Thyroid gland (tissue), 4 donors: ENCODE results near the gene TMEM51. TPM values are rescaled to one million over a fixed set of nuclear protein-coding genes. Genes with fewer than 3 reads are reported as not detected.
A peak's percentile ranks its signal among the peaks of the same experiment; 100 is the strongest.

ENCODE experiments used
- DNase-seq, 2 donors: peaks; one replicate each; pipeline ENCODE4 v3.0.0-alpha.2; 2019
- H3K27ac ChIP-seq, 3 donors: fragments of 200-600 bp; sonication (generic); 1 replicate in 2 of 3; 2 replicates in 1 of 3; pipeline ENCODE4 v1.5.1; 2016 to 2019; ENCODE audit warnings: mild to moderate bottlenecking in 1 of 3, moderate library complexity in 1 of 3
- H3K27me3 ChIP-seq: fragments of 200-600 bp; sonication (generic); one replicate; pipeline ENCODE4 v1.5.1; 2019
- H3K36me3 ChIP-seq, 2 donors: fragments of 200-600 bp; sonication (generic); one replicate each; pipeline ENCODE4 v1.5.1; 2016 to 2019
- H3K4me1 ChIP-seq, 2 donors: fragments of 200-600 bp; sonication (generic); one replicate each; pipeline ENCODE4 v1.5.1; 2017 to 2019
- H3K4me3 ChIP-seq, 3 donors: fragments of 200-600 bp; sonication (generic); replicated peaks in 1 of 3; 1 replicate in 2 of 3; 2 replicates in 1 of 3; pipeline ENCODE4 v1.5.1; 2016; ENCODE audit warnings: mild to moderate bottlenecking in 1 of 3
- H3K9me3 ChIP-seq: fragments of 200-600 bp; sonication (generic); one replicate; pipeline ENCODE4 v1.5.1; 2017
- POLR2A ChIP-seq, 2 donors: fragments of 450-650 bp; IDR thresholded peaks; one replicate each; pipeline ENCODE4 v1.6.1; 2017; ENCODE audit warnings: antibody characterized with exemption in 2 of 2, mild to moderate bottlenecking in 2 of 2, moderate library complexity in 1 of 2
- WGBS, 2 donors: methylation state at CpG; one replicate each; pipeline ENCODE4 v1.1.5; 2017; 5-methylcytosine and 5-hydroxymethylcytosine counted together
- intact Hi-C: fragments of 100-400 bp; cut with DNase I; formaldehyde crosslinking; loops from one replicate; pipeline ENCODE4 v1.15.1; 2023
- total RNA-seq, 4 donors: library from RNA; depleted of rRNA; stranded (reverse); fragments of >200 nt; gene quantifications; one replicate each; pipeline ENCODE4 v1.2.3, GENCODE V29; 2016
- TF ChIP-seq, protein P1 (sequence below), 6 experiments: fragments of 200-600 bp in 3 of 6; fragments of 450-650 bp in 3 of 6; sonication (generic) in 3 of 6; IDR thresholded peaks; one replicate each; pipeline ENCODE4 v1.5.1; 2016 to 2019; ENCODE audit warnings: antibody characterized with exemption in 6 of 6, mild to moderate bottlenecking in 2 of 6, inconsistent platforms in 1 of 6, moderate library complexity in 1 of 6

Gene TMEM51
- total RNA-seq, 4 donors from 2014 or later = 3.7 to 12.0 (median 6.4) TPM

GRCh38 chr1:15244813-15245212 is 91.3 kb downstream of the TMEM51 start:
- no peak overlapping the region for H3K4me3 ChIP-seq
- peaks cover 3 to 5% of the 10 kb centered on the region in 2 donors for H3K4me1 ChIP-seq
- H3K27ac ChIP-seq = no peak overlapping the region
- H3K27me3 ChIP-seq = no peaks in the 10 kb centered on the region
- no peaks in the 10 kb centered on the region for H3K36me3 ChIP-seq
- no peak for DNase-seq
- 93 to 95% methylated on average over 5 of the region's 5 CpGs for WGBS, 2 donors
- no peaks in the 10 kb centered on the region for H3K9me3 ChIP-seq
- intact Hi-C loops = no loop called here
- TF ChIP-seq POLR2A (IDR thresholded peaks at IDR 0.05) = no peak
- TF ChIP-seq, protein P1, sequence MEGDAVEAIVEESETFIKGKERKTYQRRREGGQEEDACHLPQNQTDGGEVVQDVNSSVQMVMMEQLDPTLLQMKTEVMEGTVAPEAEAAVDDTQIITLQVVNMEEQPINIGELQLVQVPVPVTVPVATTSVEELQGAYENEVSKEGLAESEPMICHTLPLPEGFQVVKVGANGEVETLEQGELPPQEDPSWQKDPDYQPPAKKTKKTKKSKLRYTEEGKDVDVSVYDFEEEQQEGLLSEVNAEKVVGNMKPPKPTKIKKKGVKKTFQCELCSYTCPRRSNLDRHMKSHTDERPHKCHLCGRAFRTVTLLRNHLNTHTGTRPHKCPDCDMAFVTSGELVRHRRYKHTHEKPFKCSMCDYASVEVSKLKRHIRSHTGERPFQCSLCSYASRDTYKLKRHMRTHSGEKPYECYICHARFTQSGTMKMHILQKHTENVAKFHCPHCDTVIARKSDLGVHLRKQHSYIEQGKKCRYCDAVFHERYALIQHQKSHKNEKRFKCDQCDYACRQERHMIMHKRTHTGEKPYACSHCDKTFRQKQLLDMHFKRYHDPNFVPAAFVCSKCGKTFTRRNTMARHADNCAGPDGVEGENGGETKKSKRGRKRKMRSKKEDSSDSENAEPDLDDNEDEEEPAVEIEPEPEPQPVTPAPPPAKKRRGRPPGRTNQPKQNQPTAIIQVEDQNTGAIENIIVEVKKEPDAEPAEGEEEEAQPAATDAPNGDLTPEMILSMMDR (IDR thresholded peaks at IDR 0.05) = no peak

DNA sequence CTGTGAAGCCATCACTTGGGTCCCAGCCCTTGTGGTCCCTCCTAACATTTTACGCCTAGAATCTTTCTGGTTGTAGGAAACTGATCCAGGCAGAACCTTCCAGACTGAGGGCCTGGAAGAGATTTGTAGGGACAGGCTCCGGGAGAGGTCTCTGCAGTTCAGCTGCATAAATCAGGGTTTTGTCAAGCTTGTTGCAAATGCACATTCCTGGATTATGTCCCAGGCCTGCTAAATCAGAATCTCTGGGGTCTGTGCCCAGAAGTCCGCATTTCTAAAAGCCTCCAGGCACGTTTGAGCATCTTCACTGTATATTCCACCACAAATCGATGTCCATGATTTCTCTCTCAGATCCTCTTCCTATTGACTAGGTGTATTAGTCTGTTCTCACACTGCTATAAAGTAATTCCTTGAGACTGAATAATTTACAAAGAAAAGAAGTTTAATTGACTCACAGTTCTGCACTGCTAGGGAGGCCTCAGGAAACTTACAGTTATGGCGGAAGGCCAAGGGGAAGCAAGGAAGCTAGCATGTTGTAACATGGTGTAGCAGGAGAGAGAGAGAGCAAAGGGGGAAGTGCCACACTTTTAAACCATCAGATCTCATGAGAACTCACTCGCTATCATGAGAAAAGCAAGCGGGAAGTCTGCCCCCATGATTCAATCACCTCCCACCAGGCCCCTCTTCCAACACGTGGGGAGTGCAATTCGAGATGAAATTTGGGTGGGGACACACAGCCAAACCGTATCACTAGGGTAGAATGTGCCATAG is 92.2 kb downstream of the TMEM51 start:
- Histone ChIP-seq H3K36me3 (no peaks in the 10 kb centered on the region), H3K4me1 (peaks cover 3 to 5% of the 10 kb centered on the region in 2 donors), H3K27me3 (no peaks in the 10 kb centered on the region), H3K4me3 (no peak overlapping the region), H3K27ac (no peak overlapping the region), H3K9me3 (no peaks in the 10 kb centered on the region)
- WGBS, 2 donors = 60 to 70% methylated on average over 11 of the region's 11 CpGs
- TF ChIP-seq POLR2A (IDR thresholded peaks at IDR 0.05) = no peak
- TF ChIP-seq, protein P1 (IDR thresholded peaks at IDR 0.05) = no peak
- no peak for DNase-seq
- intact Hi-C loops = no loop called here

DNA sequence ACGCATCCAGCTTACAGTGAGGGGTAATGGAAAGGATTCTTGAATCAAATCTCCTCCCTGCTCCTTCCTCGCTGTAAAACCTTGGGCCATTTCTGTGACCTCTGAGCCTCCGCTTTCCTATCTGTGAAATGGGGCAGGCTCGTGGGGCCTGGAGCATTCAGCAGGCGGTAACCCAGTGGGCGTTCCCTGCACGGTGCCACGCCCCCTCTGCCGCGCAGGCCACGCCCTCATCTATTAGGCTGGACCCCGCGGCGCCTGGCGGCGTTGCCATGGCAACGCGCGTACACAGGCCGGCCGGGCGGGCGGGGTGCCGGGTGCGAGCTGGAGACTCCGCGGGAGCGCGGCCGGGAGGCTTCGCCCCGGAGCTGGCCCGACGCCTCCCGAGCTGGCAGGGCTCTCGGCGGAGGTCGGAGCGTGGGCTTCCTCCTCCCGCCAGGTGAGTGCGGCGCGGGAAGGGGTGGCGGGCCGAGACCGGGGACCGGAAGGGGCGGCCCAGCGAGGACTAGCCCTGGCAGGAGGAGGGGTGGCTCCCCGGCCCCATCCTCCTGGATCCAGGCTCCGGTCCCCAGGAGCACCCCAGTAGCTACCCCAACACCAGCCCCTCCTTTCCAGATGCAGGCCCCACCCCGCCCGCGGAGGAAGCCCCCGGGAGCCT is 93.5 kb downstream of the TMEM51 start, which contains the start of gene FHAD1:
TSS of gene FHAD1 (plus strand) at position 264 of the 655 bp plus-strand sequence. CDS start 4,562 bp downstream, outside the sequence.
- no peak within 1 kb of the TSS for H3K27ac ChIP-seq
- TF ChIP-seq, protein P1 (IDR thresholded peaks at IDR 0.05) = no peak
- no peak for TF ChIP-seq POLR2A (IDR thresholded peaks at IDR 0.05)
- 7 to 56% methylated on average over 5 to 42 of the region's 55 CpGs for WGBS, 2 donors
- intact Hi-C loops = no loop called here
- no peaks in the 10 kb centered on the region for H3K27me3 ChIP-seq
- H3K36me3 ChIP-seq = no peaks in the 10 kb centered on the region
- no peaks in the 10 kb centered on the region for H3K9me3 ChIP-seq
- H3K4me3 ChIP-seq = peak within 1 kb of the TSS in 2 of 3 donors; percentile 18 to 29
- H3K4me1 ChIP-seq = peaks cover 3 to 5% of the 10 kb centered on the region in 2 donors
- peak; percentile 76 to 77 for DNase-seq

GRCh38 chr1:15248216-15248615 is 94.7 kb downstream of the TMEM51 start:
- no peaks in the 10 kb centered on the region for H3K27me3 ChIP-seq
- H3K36me3 ChIP-seq = no peaks in the 10 kb centered on the region
- no peak overlapping the region for H3K4me3 ChIP-seq
- DNase-seq = no peak
- H3K4me1 ChIP-seq = peaks cover 3 to 5% of the 10 kb centered on the region in 2 donors
- TF ChIP-seq, protein P1 (IDR thresholded peaks at IDR 0.05) = no peak
- TF ChIP-seq POLR2A (IDR thresholded peaks at IDR 0.05) = no peak
- 89 to 91% methylated on average over 4 of the region's 4 CpGs for WGBS, 2 donors
- no peaks in the 10 kb centered on the region for H3K9me3 ChIP-seq
- intact Hi-C loops = no loop called here
- H3K27ac ChIP-seq = no peak overlapping the region

- intact Hi-C loops = no loop called here
- no peaks in the 10 kb centered on the region for H3K36me3 ChIP-seq
- TF ChIP-seq, protein P1 (IDR thresholded peaks at IDR 0.05) = no peak
- no peak for TF ChIP-seq POLR2A (IDR thresholded peaks at IDR 0.05)
- no peaks in the 10 kb centered on the region for H3K27me3 ChIP-seq
- H3K9me3 ChIP-seq = no peaks in the 10 kb centered on the region
- H3K4me1 ChIP-seq = peaks cover 3 to 5% of the 10 kb centered on the region in 2 donors
- H3K27ac ChIP-seq = no peak overlapping the region
- WGBS, 2 donors = 60 to 78% methylated on average over 5 of the region's 5 CpGs
- no peak overlapping the region for H3K4me3 ChIP-seq
- DNase-seq = no peak
These were observed 95.5 kb downstream of the TMEM51 start for GRCh38 chr1:15249081-15249480.
